Renal cortex interstitium (tissue), 11 donors: ENCODE results near the gene ITPRID2. TPM values are rescaled to one million over a fixed set of nuclear protein-coding genes. Genes with fewer than 3 reads are reported as not detected.
"Not testable (repeated sequence)": the region's sequence is repeated elsewhere in the genome, so short reads cannot be mapped to it uniquely, and the experiment has no call there.

Experiments
- DNase-seq, 11 donors: peaks; one replicate each; pipeline ENCODE4 v3.0.0-alpha.2; 2013; ENCODE audit warnings: low read depth in 9 of 11, low spot score in 4 of 11; ENCODE audit errors: extremely low read depth in 1 of 11
- polyA plus RNA-seq, 3 donors: library from polyadenylated mRNA; unstranded; fragments of 120-200 nt; gene quantifications; one replicate each; pipeline ENCODE4 v1.2.1, GENCODE V29; 2013; ENCODE audit not compliant: insufficient read length in 3 of 3

The ITPRID2 gene
- polyA plus RNA-seq, 3 donors: 150 to 195 (median 183) TPM

GRCh38 chr2:181948227-181948626 lies 56.7 kb downstream of the ITPRID2 start:
- no peak for DNase-seq

DNA sequence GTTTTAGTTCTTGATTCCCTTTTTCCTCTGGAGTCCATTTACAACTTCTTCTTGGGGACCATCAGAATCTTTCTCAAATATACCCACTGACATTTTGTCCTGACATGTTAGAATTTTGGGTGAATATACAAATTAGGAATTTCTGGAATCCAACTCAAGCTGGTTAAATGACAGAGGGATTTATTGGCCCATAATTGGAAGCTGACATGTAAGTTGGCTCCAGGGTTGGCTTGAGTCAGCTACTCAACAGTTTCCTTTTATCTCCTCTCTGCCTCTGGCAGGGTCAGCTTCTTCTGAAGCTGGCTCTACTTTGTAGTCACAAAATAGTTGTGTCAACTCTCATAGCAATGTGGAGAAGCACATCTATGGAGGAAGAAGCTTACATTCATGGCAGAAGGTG lies 57.5 kb downstream of the ITPRID2 start:
- DNase-seq: no peak

DNA sequence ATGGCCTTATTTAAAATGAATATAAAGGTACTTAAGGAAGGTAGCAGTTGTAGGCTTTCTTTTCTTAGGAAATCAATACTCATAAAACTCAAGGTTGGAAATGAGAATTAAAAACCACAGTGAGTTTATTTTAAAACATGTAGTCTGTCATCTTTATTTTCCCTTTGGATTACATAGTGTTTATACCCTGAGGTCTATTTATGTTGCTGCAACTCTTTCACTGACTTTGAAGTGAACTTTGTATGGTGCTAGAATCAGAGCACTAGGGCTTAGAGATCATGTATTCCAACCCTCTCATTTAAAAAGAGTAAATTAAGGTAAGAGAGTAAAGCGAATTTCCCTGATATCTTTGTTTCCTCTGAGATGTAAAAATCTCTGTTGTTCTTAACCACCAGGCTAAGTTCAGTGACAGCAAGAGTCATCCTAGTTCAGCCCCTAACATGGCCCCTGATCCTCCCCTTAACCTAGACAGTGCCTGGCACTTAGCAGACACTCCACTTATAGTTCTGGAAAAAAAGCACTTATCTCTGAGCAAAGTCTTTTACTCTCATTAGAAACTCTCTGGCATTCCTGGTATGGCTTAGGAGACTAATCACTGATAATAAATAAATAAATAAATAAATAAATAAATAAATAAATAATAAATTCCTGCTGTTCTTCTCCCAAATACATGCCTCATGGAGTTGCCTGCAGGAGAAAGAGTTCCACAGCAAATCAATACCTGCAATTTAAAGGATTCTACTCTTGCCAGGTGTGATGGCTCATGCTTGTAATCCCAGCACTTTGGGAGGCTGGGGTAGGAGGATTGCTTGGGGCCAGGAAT lies 61.1 kb downstream of the ITPRID2 start:
- no peak for DNase-seq

GRCh38 chr2:181953881-181954537 lies 62.5 kb downstream of the ITPRID2 start:
- peak; percentile 52 to 78 (median 73) for DNase-seq

GRCh38 chr2:181954538-181954883 lies 63.0 kb downstream of the ITPRID2 start:
- DNase-seq: no peak

GRCh38 chr2:181955010-181955409 lies 63.5 kb downstream of the ITPRID2 start:
- no peak for DNase-seq

- DNase-seq: not testable (repeated sequence)
These were observed 64.3 kb downstream of the ITPRID2 start for GRCh38 chr2:181955866-181956265.

GRCh38 chr2:181957668-181958067 lies 66.1 kb downstream of the ITPRID2 start:
- DNase-seq: no peak

DNA sequence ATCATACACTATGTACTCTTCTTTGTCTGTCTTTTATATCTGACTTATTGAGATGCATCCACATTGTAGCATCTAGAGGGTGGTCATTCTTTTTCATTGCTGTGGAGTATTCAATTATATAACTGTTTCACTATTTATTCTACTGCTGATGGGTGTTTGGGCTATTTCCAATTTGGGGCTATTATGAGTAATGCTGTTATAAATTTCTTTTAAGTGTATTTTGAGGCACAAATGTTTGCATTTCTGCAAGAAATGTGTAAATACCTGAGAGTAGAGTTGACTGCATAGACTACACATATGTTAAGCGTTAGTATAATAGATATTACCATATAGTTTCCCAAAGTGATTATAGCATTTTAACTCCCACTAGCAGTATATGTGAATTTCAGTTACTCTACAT lies 67.2 kb downstream of the ITPRID2 start:
- no peak for DNase-seq

- DNase-seq: no peak
These were observed 68.0 kb downstream of the ITPRID2 start for GRCh38 chr2:181959508-181959907.

- DNase-seq: not testable (repeated sequence)
These were observed 69.6 kb downstream of the ITPRID2 start for GRCh38 chr2:181961167-181961566.

DNA sequence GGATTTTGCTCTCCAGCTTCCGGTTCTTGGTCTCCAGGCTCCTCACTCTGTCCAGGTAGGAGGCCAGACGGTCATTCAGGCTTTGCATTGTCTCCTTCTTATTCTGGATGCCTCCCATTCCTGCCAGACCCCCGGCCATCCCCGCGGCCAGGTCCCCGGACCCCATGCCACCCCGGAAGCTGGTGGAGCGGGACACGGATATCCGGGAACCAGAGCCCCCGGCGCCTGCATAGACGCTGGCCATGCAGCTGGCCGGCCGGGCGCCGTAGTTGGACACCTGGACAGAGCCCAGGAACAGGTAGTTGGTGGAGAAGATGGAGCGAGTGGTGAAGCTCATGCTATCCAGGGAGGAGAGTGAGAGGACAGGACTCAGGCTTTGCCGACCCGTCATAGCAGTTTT lies 70.6 kb downstream of the ITPRID2 start:
- DNase-seq: no peak

- DNase-seq: no peak
These were observed 78.7 kb downstream of the ITPRID2 start for GRCh38 chr2:181970160-181970794.

DNA sequence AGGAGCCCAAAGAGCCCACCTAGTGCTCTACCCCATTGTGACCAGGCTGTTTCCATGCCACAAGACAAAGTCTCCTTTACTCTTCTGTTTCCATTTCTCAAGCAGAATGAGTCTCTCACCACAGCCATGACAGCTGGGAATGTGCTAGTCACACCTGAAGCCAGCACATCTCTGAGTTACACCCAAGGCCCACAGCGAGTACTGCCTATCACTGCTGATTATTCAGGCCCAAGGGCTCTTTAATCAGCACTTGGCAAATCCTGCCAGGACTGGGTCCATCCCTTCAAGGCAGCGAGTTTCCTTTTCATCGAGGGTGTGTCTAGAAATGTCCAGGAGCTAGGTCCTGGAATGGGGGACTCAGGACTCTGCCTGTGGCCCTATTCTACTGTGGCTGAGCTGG lies 79.5 kb downstream of the ITPRID2 start:
- DNase-seq: no peak

- DNase-seq: no peak
These were observed 81.1 kb downstream of the ITPRID2 start for GRCh38 chr2:181972431-181973170.

DNA sequence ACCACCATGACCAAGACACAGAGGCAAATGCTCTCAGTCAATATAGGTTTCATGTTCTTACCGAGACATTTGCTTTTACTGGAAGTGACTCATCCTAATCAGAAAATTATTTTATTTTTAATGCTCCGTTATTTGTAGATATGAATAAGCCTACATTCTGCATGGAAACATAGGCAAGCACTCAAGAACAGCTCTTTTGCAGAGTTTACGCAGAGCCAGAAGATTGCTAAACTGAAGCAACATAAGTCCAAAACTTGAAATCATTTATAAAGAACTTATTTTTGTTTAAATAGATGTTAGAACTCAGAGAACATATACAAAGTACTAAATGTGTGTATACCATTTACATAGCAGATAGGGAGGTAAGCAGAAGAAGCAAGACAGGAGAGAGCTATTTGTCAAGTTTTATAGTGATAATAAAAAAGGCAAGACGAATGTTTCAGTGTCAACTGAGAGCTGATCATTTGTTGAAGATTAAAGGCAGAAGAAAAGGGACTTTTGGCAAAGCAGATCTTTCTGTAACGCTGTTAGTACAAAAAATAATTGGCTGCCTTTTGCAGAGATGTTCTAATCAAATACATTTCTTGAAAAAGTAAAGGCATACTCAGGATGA lies 81.7 kb downstream of the ITPRID2 start:
- DNase-seq: no peak

DNA sequence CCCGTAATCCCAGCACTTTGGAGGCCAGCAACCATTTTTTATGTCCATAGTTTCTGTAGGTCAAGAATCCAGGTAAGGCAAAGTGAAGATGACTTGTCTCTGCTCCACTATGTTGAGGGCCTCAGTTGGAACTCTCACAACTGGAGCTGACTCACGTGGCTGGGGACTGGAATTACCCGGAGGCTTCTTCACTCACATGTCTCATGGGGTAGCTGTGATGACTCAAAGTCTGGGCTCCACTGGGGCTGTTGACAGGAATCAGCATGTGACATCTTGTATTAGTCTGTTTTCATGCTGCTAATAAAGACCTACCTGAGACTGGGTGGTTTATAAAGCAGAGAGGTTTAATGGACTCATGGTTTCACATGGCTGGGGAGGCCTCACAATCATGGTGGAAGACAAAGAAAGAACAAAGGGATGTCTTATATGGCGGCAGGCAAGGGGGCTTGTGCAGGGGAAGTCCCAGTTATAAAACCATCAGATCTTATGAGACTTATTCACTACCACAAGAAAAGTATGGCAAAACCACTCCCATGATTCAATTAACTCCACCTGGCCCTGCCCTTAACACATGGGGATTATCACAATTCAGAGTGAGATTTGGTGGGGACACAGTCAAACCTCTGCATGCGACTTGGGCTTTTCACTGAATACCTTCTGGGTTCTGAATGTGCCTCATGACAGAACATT lies 86.3 kb downstream of the ITPRID2 start:
- DNase-seq: no peak

DNA sequence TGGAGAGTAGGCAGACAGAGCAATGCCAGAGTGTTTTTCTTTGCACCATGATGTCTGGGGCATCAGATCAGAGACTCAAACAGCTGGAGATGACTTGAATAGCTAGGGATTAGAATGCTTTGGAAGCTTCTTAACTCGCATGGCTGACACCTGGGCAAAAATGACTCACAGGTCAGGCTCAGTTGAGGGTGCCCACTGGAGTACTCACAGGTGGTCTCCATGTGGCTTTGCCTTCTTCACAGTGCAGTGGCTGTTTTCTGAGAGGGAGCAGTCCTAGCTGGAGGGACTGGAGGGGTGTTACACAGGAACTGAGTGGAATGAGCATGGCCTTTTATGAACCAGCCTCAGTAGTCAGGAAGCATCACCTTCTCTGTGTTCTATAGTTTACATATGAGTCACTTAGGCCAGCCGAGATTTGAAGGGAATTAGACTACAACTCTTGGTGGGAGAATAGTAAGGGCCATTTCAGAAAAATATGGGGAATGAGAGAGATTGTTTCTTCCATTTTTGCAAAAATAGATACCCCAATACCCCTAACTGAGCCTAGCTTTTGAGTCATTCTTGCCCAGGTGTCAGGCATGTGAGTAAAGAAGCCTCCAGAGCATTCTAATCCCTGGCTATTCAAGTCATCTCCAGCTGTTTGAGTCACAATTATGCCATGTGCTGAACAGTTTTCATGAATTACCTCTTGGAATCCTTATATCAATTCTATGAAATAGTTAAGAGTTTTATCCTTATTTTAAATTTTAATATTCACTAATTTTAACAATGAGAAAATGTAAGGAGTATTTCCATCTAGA lies 87.0 kb downstream of the ITPRID2 start:
- DNase-seq: no peak
